HG02763 (cell line): ENCODE data around the gene RERG.

Experiments
- ATAC-seq: cut with Tn5 transposase; IDR thresholded peaks from one replicate; pipeline ENCODE4 v1.9.1; 2021; ENCODE audit warnings: mild to moderate bottlenecking, moderate library complexity; ENCODE audit not compliant: unreplicated experiment

Gene RERG, protein sequence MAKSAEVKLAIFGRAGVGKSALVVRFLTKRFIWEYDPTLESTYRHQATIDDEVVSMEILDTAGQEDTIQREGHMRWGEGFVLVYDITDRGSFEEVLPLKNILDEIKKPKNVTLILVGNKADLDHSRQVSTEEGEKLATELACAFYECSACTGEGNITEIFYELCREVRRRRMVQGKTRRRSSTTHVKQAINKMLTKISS

DNA sequence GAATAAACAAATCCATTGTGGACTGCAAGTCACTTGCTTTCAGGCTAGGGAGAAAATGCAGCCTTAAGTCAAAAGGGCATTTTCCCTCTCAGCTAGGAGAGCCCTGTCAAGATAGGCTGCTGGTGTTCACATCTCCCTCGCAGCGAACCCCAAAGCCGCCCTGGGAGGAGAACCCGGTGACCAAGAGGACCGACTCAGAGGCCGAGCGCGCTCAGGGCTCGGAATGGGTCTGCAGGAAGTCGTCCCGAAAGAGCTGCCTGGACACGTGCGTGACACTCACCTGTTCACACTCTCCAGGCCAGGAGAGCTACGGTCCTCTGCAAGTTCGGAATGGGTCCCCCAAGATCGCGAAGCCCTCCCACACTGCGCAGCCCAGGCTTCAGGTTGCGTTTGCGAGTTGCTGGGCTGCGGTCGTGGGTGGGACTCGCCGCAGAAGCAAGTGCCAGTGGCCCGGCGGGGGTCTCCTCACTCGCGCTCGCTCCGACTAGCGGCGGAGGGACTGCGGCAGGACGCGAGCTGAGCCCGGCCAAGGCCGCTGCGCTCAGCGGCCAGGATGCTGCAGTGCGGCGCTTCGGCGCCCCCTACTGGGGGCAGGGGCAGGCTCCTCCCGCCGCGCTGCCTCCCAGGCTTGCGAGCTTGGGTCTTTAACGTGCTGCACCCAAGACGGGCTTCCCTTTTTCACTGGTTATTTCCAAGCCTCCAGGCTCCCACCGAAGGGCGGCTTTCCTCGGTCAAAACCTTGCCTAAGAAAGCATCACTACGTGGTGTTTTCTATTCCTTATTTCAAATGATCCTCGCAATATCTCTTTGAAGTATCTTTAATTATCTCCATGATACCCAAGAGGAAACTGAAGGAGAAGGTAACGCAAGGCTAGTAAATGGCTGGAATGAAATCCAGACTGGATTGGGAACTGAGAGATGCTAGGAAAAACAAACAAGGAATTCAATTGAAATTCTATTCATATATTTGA lies at the start of gene RERG:
Gene RERG, minus strand, starts transcription at position 503 of the 971 bp plus-strand sequence. CDS start 3,928 bp downstream, outside the sequence.
- ATAC-seq: peak; percentile 89

DNA sequence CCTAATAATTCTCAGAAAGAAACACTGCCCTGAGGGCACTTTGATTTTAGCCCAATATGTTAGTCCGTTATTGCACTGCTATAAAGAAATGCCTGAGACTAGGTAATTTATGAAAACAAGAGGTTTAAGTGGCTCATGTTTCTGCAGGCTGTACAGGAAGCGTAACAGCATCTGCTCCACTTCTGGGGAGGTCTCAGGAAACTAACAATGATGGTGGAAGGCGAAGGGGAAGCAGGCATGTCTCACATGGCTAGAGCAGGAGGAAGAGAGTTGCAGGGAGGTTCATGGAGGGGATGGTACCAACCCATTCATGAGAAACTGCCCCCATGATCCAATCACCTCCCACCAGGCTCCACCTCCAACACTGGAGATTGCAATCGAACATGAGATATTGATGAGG lies 49.4 kb upstream of the RERG start:
- no peak for ATAC-seq

GRCh38 chr12:15268927-15269552 lies 47.8 kb upstream of the RERG start:
- peak; percentile 79 for ATAC-seq

GRCh38 chr12:15268309-15268708 lies 47.1 kb upstream of the RERG start:
- ATAC-seq: no peak

GRCh38 chr12:15265875-15266274 lies 44.7 kb upstream of the RERG start:
- ATAC-seq: no peak

GRCh38 chr12:15256761-15257160 lies 35.5 kb upstream of the RERG start:
- ATAC-seq: no peak

DNA sequence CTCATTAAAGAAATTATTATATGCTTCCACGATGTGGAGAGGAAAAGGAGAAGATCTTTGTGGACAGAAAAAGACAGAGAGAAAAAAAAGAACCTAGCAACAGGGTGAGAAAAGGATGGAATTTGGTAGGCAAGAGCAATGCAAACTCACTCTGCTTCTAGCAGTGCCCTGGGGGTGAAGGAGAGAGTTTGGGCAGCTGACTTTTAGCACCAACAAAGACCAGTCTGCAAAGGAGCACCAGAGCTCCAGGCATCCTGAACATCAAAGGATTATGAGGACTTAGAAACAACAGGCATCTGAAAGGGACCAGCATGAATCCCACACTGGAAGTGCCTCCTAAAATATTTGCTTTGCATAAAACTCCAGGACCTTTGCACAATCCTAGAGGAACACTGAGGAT lies 32.8 kb upstream of the RERG start:
- no peak for ATAC-seq

DNA sequence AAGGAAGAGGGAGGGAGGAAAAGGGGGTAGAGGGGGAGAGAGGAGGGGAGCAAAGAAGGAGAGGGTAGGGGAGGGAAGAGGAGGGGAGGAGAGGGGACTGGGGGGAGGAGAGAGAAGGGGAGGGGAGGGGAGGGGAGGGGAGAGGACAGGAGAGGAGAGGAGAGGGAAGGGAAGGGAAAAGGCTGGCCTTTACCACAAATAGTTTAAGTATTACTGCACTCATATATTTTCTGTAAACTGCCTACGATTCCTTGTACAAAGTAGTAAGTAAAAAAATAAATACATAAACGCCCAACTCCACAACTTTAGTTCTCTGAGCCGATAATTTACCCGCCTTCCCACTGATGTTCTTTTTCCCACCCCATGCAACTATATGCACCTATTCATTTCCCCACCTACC lies 23.7 kb upstream of the RERG start:
- ATAC-seq: no peak

GRCh38 chr12:15244341-15244740 lies 23.1 kb upstream of the RERG start:
- ATAC-seq: no peak

DNA sequence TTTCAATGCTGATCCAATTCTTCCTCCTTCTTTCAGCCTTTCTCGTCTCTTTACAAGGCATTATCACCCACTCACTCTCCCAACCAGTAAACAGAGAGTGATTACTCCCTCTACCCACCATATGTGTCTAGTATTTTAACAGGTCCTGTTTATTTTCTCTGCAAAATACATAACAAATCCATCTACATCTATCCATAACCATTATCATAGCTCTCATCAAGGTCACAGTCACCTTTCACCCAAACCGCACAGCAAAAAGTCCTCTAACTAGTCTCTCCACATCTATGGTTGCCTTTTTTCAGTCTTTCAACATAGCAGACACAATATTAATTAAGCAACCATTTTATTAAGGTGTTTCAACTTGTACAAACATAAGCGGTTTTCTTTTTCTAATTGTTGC lies 21.9 kb upstream of the RERG start:
- ATAC-seq: no peak

DNA sequence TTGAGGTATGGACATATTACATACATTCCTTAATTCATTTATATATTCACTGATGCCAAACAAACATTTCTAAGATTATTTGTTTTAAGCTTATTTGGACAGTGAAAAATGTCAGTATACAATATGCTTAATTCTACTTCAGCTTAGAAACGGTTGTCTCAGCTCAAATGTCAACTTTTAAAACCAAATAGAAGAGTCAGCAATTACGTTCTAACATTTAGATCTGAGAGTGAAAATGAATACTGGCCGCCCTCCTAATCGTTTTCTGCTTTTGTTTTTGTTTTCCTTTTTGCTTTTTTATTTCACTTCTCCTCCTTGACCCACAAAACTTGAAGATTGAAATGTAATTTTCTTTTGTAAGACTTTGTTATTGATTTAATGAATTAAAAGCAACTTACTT lies 19.7 kb upstream of the RERG start:
- ATAC-seq: no peak

GRCh38 chr12:15234508-15234907 lies 13.3 kb upstream of the RERG start:
- no peak for ATAC-seq

DNA sequence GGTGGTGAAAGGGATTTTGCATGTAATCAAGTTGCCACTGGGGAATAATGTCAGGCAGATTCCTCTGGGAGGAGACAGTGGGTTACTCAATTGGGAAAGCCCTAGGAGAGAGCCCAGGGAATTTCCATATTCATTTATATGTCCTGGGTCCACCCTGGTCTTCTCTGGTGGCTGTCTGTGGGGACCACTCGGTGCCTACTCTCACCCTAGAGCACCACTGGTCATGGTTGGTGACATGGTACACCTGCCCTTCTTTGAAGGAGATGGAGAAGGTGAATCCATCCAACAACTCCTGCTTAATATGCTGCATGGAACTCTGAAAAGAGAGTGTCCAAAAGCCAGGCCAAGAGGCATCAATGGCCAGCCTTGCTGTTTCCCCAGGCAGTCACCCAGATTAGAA lies 12.8 kb upstream of the RERG start:
- no peak for ATAC-seq

DNA sequence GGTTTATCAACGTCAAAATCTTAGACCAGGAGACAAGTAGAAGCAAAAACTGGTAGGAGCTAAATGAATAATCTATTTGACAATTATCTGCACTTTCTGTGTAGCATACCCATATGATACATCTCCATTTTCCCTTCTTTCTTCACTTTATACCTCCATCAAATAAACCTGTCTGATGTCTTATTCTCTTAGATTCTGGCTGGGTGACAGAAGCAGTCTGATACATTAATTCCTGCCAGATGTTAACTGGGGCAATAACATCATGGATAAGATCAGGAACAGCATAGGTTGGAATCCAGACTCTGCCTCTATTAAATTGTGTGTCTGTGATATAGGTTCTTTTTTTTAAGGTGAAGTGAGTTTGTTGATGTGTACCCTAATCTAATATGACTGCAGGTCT lies 11.7 kb upstream of the RERG start:
- ATAC-seq: no peak

GRCh38 chr12:15231493-15231892 lies 10.3 kb upstream of the RERG start:
- no peak for ATAC-seq

- no peak for ATAC-seq
Measured at GRCh38 chr12:15230751-15231150, 9.5 kb upstream of the RERG start.

GRCh38 chr12:15230137-15230536 lies 8.9 kb upstream of the RERG start:
- ATAC-seq: no peak

DNA sequence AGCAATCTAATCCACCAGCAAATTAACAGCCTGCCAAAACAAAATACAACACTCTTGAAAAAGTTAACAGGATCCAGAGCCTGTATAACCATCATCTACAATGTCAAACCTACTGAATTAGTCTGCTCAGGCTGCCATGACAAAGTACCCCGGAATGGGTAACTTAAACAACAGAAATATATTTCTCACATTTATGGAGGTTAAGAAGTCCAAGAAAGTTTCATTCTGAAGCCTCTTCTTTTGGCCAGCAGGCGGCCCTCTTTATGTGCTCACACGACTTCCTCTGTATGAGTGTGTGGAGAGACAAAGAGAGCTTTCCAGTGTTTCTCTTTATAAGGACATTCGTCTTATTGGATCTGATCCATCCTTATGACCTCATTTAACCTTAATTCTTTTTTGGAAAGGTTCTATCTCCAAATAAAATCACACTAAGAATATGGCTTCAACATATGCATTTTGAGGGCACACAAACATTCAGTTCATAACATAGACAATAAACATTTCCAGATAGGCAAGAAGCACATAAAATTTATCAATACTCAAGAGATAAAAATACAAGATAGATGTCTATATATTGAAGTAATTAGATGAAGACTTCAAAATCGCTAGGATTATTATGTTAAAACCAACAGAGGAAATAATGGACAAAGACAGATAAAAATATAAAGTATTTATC lies 5.9 kb upstream of the RERG start:
- no peak for ATAC-seq

DNA sequence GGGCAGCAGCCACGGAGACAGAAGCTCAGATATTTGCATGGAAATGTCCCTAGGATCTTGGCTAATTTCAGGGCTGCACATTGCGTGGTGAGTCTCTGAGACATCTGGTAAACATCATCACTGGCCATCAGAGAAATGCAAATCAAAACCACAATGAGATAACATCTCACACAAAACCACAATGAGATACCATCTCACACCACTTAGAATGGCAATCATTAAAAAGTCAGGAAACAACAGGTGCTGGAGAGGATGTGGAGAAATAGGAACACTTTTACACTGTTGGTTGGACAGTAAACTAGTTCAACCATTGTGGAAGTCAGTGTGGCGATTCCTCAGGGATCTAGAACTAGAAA lies 4.6 kb upstream of the RERG start:
- peak; percentile 61 for ATAC-seq

- ATAC-seq: no peak
Measured at GRCh38 chr12:15225136-15225862, 4.1 kb upstream of the RERG start.

DNA sequence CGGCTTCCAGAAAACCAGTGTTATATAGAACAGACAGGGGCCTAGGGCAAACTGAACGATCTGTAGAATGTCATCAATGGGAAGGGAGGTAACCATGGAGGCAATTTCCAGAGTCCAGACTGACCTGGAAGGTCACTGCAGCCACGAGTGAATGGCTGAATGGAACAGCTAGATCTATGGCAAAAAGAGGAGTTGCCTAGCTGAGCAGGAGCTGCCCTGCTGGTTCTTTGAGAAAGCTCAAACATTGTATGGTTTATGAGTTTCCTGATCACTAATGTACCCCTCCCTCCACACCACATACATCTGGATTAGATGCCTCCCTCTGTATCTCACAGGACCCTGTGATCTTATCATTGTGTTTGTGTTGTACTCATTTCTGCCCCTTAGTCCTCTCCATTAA lies 1.0 kb upstream of the RERG start:
- no peak for ATAC-seq
